Measurements from ENCODE around the gene FAM124A.

Gene FAM124A

DNA sequence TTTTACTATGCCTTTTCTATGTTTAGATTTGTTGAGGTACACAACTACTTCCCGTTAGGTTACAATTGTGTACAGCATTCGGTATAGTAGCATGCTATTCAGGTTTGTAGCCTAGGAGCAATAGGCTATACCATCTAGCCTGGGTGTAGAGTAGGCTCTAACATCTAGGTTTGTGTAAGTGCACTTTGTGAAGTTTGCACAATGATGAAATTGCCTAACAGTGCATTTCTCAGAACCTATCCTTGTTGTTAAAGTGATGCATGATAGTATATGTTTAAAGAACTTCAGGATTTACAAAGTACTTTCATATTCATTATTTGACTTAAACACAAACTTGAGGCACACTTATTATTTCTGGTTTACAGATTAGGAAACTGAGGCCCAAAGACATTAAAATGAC, 105.8 kb downstream of the FAM124A start:
- H3K27me3 ChIP-seq (replicated peaks), result no peaks in the 10 kb centered on the region
- TF ChIP-seq, protein P1, sequence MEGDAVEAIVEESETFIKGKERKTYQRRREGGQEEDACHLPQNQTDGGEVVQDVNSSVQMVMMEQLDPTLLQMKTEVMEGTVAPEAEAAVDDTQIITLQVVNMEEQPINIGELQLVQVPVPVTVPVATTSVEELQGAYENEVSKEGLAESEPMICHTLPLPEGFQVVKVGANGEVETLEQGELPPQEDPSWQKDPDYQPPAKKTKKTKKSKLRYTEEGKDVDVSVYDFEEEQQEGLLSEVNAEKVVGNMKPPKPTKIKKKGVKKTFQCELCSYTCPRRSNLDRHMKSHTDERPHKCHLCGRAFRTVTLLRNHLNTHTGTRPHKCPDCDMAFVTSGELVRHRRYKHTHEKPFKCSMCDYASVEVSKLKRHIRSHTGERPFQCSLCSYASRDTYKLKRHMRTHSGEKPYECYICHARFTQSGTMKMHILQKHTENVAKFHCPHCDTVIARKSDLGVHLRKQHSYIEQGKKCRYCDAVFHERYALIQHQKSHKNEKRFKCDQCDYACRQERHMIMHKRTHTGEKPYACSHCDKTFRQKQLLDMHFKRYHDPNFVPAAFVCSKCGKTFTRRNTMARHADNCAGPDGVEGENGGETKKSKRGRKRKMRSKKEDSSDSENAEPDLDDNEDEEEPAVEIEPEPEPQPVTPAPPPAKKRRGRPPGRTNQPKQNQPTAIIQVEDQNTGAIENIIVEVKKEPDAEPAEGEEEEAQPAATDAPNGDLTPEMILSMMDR (IDR thresholded peaks at IDR 0.05; ENCODE audit: low read depth, low read length, missing control alignments), result no peak
- in situ Hi-C loops (cut with HindIII; ENCODE audit: low pct_ligation_motif_present, low sequenced_read_pairs), result no loop called here
- H3K4me3 ChIP-seq (ENCODE audit: low read depth, low read length), result no peak overlapping the region
- H3K27ac ChIP-seq, result no peak overlapping the region
- no peak for DNase-seq
- H3K36me3 ChIP-seq (replicated peaks), result no peaks in the 10 kb centered on the region

DNA sequence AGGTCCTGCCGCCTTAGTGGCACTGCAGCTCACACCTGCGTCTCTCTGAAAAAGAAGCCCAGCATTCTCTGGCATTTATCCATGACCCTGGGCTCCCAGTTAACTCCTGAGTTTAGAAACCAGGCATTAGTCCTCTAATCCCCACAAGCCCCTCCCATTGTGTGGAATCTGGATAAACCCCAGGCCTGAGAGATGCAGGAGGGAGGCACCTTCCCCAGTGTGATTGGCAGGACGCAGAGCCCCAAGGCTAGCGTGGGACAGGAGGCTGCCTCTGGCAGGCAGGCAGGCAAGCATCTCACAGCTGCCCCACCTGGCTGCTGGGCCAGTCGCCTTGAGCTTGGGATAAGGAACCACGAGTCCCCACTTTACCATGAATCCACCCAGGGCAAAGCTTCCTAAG, 106.3 kb downstream of the FAM124A start:
- TF ChIP-seq, protein P1 (IDR thresholded peaks at IDR 0.05; ENCODE audit: low read depth, low read length, missing control alignments), result no peak
- no peaks in the 10 kb centered on the region for H3K27me3 ChIP-seq (replicated peaks)
- in situ Hi-C loops (cut with HindIII; ENCODE audit: low pct_ligation_motif_present, low sequenced_read_pairs), result no loop called here
- H3K27ac ChIP-seq, result no peak overlapping the region
- no peak for DNase-seq
- H3K4me3 ChIP-seq (ENCODE audit: low read depth, low read length), result no peak overlapping the region
- no peaks in the 10 kb centered on the region for H3K36me3 ChIP-seq (replicated peaks)

DNA sequence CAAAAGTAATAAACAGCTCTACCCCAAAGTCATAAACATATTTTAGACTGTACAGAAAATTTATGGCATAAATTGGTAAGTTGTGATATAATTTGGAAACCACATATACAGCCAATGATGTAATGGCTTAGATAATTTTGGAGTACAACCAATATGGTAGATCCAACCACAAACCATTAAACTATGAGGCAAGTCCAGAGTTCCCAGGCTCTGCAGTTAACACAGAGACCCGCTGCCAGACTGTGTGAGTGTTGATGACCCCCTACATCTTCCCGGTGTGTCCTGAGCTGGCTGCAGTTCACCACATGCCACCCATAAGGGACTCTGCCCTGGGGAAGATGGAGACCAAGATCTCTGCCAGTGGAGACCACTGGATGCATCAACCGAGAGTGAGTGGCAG, 107.4 kb downstream of the FAM124A start:
- Histone ChIP-seq H3K27me3 (replicated peaks) (no peaks in the 10 kb centered on the region), H3K4me3 (ENCODE audit: low read depth, low read length) (no peak overlapping the region), H3K36me3 (replicated peaks) (no peaks in the 10 kb centered on the region), H3K27ac (no peak overlapping the region)
- in situ Hi-C loops (cut with HindIII; ENCODE audit: low pct_ligation_motif_present, low sequenced_read_pairs), result no loop called here
- DNase-seq, result no peak
- TF ChIP-seq, protein P1 (IDR thresholded peaks at IDR 0.05; ENCODE audit: low read depth, low read length, missing control alignments), result no peak

DNA sequence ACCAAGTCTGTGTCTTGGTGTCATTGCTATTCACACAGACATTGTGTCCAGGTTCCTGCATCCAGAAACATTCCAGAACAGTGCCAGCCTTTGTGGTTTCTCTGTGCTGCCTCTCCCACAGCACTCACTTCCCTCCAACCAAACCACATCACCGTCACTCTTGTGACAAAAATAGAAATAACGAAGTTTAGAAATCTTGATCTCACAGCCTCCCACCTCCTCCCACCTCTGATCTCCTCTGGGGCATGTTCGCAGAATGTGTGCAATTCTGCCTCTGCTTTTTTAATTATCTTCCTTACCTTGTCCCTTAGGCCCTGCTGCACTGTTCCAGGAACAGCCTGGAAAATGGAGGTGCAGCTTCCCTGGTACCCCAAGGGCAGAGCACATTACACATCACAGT, 108.6 kb downstream of the FAM124A start:
- Histone ChIP-seq H3K27me3 (replicated peaks) (no peaks in the 10 kb centered on the region), H3K27ac (no peak overlapping the region), H3K36me3 (replicated peaks) (no peaks in the 10 kb centered on the region), H3K4me3 (ENCODE audit: low read depth, low read length) (no peak overlapping the region)
- in situ Hi-C loops (cut with HindIII; ENCODE audit: low pct_ligation_motif_present, low sequenced_read_pairs), result no loop called here
- peak; percentile 39 for DNase-seq
- TF ChIP-seq, protein P1 (IDR thresholded peaks at IDR 0.05; ENCODE audit: low read depth, low read length, missing control alignments), result no peak

DNA sequence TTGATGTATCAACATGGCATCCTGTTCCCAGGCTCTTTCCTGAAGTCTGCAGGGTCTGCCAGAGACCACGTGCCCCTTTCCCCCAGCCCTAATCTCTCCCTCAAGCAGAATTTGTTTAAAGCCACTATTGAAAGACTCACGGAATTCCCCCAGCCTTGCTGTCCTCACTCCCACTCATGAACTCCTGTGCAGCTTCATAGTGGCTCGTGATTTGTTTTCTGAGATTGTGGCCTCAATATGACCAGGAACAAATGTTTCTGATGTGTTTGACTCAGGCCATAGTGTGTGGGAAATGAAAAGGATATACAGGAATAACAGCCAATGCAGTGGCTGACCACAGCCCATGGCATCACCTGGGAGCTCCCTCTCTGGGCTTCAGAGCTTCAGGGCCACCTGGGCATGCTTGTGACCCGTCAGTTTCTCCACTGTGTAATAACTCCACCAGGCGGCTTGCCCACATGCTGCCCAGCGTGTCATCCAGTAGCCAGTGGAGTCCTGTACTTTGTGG, 109.2 kb downstream of the FAM124A start:
- in situ Hi-C loops (cut with HindIII; ENCODE audit: low pct_ligation_motif_present, low sequenced_read_pairs), result no loop called here
- TF ChIP-seq, protein P1 (IDR thresholded peaks at IDR 0.05; ENCODE audit: low read depth, low read length, missing control alignments), result no peak
- no peak overlapping the region for H3K27ac ChIP-seq
- no peak overlapping the region for H3K4me3 ChIP-seq (ENCODE audit: low read depth, low read length)
- H3K36me3 ChIP-seq (replicated peaks), result no peaks in the 10 kb centered on the region
- H3K27me3 ChIP-seq (replicated peaks), result no peaks in the 10 kb centered on the region
- DNase-seq, result no peak

Measured in brain microvascular endothelial cell (primary cell).